Measurements from ENCODE around the gene F2. TPM values are rescaled to one million over a fixed set of nuclear protein-coding genes. Genes with fewer than 3 reads are reported as not detected.

The F2 gene
- total and polyA plus RNA-seq, 2 of the 13 experiments (the other 11 are each of a cell fraction or from before 2014, with no cell fraction given): 330 to 801 TPM

- TF ChIP-seq ZNF530 (CRISPR knock-in tag; IDR thresholded peaks at IDR 0.05; ENCODE audit: low read depth) (no peak), MLXIP (CRISPR knock-in tag; IDR thresholded peaks at IDR 0.05; ENCODE audit: borderline replicate concordance) (no peak), ZNF138 (CRISPR knock-in tag; IDR thresholded peaks at IDR 0.05; ENCODE audit: low read depth) (no peak), ZNF850 (CRISPR knock-in tag; conservative IDR thresholded peaks at IDR 0.05) (no peak), TEAD3 (CRISPR knock-in tag; optimal IDR thresholded peaks at IDR 0.05; ENCODE audit: borderline replicate concordance) (peak; percentile 74), ZNF451 (CRISPR knock-in tag; IDR thresholded peaks at IDR 0.05) (no peak), ZNF557 (CRISPR knock-in tag; IDR thresholded peaks at IDR 0.05) (0 out of 2 replicates have a peak, but pooled peaks have one; percentile 7), ZBTB33 (CRISPR knock-in tag; IDR thresholded peaks at IDR 0.05) (0 out of 2 replicates have a peak, but pooled peaks have one; percentile 32), ZNF121 (CRISPR knock-in tag; IDR thresholded peaks at IDR 0.05) (no peak), SETDB1 (CRISPR knock-in tag; IDR thresholded peaks at IDR 0.05; ENCODE audit: borderline replicate concordance) (no peak), MIER2 (CRISPR knock-in tag; IDR thresholded peaks at IDR 0.05) (no peak), TRIM22 (IDR thresholded peaks at IDR 0.05) (no peak), ZNF576 (CRISPR knock-in tag; IDR thresholded peaks at IDR 0.05) (no peak), HNF1B (CRISPR knock-in tag; IDR thresholded peaks at IDR 0.05) (peak; percentile 88), ZNF225 (CRISPR knock-in tag; IDR thresholded peaks at IDR 0.05) (peak; percentile 72; the same call in 1 of the 2 replicates), ZNF883 (CRISPR knock-in tag; IDR thresholded peaks at IDR 0.05; ENCODE audit: not compliant biosample characterization) (no peak), MNT (IDR thresholded peaks at IDR 0.05) (peak; percentile 89), RORA (CRISPR knock-in tag; IDR thresholded peaks at IDR 0.05) (no peak), TOE1 (CRISPR knock-in tag; IDR thresholded peaks at IDR 0.05) (no peak)
Observed at GRCh38 chr11:46700241-46701077, 18.6 kb upstream of the F2 start, which contains the start of the genes ARHGAP1 and ZNF408 (continued).
